Measurements from ENCODE around the gene GET4.
A peak's percentile ranks its signal among the peaks of the same experiment; 100 is the strongest.

DNA sequence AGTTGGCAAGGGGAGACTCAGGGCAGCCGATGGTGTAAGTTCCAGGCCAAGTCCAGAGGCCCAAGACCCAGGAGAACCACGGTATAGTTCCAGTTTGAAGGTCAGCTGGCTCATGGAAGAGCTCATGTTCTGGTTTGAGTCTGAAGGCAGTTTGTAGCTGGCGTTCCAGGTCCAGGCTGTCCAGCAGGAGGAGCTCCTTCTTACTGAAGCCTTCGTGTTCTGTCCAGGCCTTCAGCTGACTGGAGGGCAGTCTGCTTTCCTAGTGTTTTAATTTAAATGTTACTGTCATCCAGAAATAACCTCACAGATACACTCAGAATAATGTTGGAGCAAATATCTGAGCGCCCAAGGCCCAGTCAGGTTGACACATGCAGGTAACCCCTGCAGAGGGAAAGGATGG, 39.9 kb upstream of the GET4 start:
- TF ChIP-seq CTCF (IDR thresholded peaks at IDR 0.05 in 4 of 5, conservative IDR thresholded peaks at IDR 0.05 in 1 of 5) (peak; percentile 23 to 56 (median 45)), POLR2A (IDR thresholded peaks at IDR 0.05) (no peak)
